Nephron (organoid): ENCODE measurements around the gene BUB1B.
"Not testable (repeated sequence)": the region's sequence is repeated elsewhere in the genome, so short reads cannot be mapped to it uniquely, and the experiment has no call there.

Source experiments
- H3K27ac Mint-ChIP-seq, 3 experiments: 2 replicates each; pipeline ENCODE4 v1.8.0; 2020; ENCODE audit warnings: mixed read lengths in 3 of 3, mild to moderate bottlenecking in 2 of 3, moderate library complexity in 1 of 3
- H3K27me3 Mint-ChIP-seq: 2 replicates; pipeline ENCODE4 v1.8.0; 2021; ENCODE audit warnings: low read depth, mild to moderate bottlenecking, moderate library complexity, mixed read lengths
- H3K36me3 Mint-ChIP-seq: 2 replicates; pipeline ENCODE4 v1.8.0; 2020; ENCODE audit warnings: low read depth, mixed read lengths
- H3K4me1 Mint-ChIP-seq: 2 replicates; pipeline ENCODE4 v1.8.0; 2020; ENCODE audit warnings: mixed read lengths
- H3K4me3 Mint-ChIP-seq, 3 experiments: 2 replicates each; pipeline ENCODE4 v1.8.0; 2020; ENCODE audit warnings: mild to moderate bottlenecking in 3 of 3, mixed read lengths in 3 of 3, moderate library complexity in 2 of 3
- H3K9me3 Mint-ChIP-seq: 2 replicates; pipeline ENCODE4 v1.8.0; 2020; ENCODE audit warnings: mixed read lengths
- CTCF ChIP-seq, 3 experiments: fragments of 200-600 bp; sonication (generic); IDR thresholded peaks; one replicate each; pipeline ENCODE4 v1.5.0; 2021; ENCODE audit warnings: antibody characterized with exemption in 3 of 3; ENCODE audit not compliant: unreplicated experiment in 3 of 3

Gene BUB1B

GRCh38 chr15:40128766-40129660 lies 31.9 kb upstream of the BUB1B start:
- Mint-ChIP-seq H3K27ac (no peak overlapping the region), H3K27me3 (peaks cover 18% of the 10 kb centered on the region), H3K9me3 (no peaks in the 10 kb centered on the region), H3K36me3 (no peaks in the 10 kb centered on the region), H3K4me1 (no peaks in the 10 kb centered on the region), H3K4me3 (no peak overlapping the region)
- TF ChIP-seq CTCF (IDR thresholded peaks at IDR 0.05; ENCODE audit: unreplicated experiment in 3 of 3), result no peak

DNA sequence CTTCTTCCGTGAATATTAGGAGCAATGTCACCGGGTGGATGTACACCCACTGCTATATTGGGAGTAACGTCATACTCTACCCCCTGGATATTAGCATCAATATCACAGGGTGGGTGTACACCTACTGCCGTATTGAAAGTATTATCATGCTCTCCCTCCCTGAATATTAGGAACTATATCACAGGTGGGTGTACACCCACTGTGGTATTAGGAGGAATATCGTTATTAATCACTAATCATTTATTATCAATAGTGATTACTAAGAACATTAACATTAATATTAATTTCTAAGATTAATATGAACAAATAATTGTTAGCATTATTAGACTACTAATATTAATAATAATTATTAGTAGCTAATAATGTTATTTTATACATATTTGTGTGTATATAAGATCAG lies 30.8 kb upstream of the BUB1B start:
- no peak for TF ChIP-seq CTCF (IDR thresholded peaks at IDR 0.05; ENCODE audit: unreplicated experiment in 3 of 3)
- Mint-ChIP-seq H3K4me3 (no peak overlapping the region), H3K4me1 (no peaks in the 10 kb centered on the region), H3K9me3 (no peaks in the 10 kb centered on the region), H3K27ac (no peak overlapping the region), H3K36me3 (no peaks in the 10 kb centered on the region), H3K27me3 (peaks cover 18% of the 10 kb centered on the region)

GRCh38 chr15:40130799-40131502 lies 29.9 kb upstream of the BUB1B start:
- TF ChIP-seq CTCF (IDR thresholded peaks at IDR 0.05; ENCODE audit: unreplicated experiment in 3 of 3), result no peak
- no peak overlapping the region for H3K4me3 Mint-ChIP-seq
- no peaks in the 10 kb centered on the region for H3K4me1 Mint-ChIP-seq
- no peak overlapping the region for H3K27ac Mint-ChIP-seq
- H3K27me3 Mint-ChIP-seq, result peaks cover 22% of the 10 kb centered on the region
- no peaks in the 10 kb centered on the region for H3K36me3 Mint-ChIP-seq
- H3K9me3 Mint-ChIP-seq, result no peaks in the 10 kb centered on the region

- no peaks in the 10 kb centered on the region for H3K9me3 Mint-ChIP-seq
- no peak for TF ChIP-seq CTCF (IDR thresholded peaks at IDR 0.05; ENCODE audit: unreplicated experiment in 3 of 3)
- H3K4me1 Mint-ChIP-seq, result no peaks in the 10 kb centered on the region
- peaks cover 16% of the 10 kb centered on the region for H3K27me3 Mint-ChIP-seq
- no peaks in the 10 kb centered on the region for H3K36me3 Mint-ChIP-seq
- H3K4me3 Mint-ChIP-seq, result no peak overlapping the region
- H3K27ac Mint-ChIP-seq, result no peak overlapping the region
These were observed 27.3 kb upstream of the BUB1B start for GRCh38 chr15:40133544-40133943.

- H3K4me1 Mint-ChIP-seq, result no peaks in the 10 kb centered on the region
- no peak overlapping the region for H3K4me3 Mint-ChIP-seq
- no peaks in the 10 kb centered on the region for H3K9me3 Mint-ChIP-seq
- peaks cover 4% of the 10 kb centered on the region for H3K27me3 Mint-ChIP-seq
- H3K27ac Mint-ChIP-seq, result no peak overlapping the region
- H3K36me3 Mint-ChIP-seq, result no peaks in the 10 kb centered on the region
- no peak for TF ChIP-seq CTCF (IDR thresholded peaks at IDR 0.05; ENCODE audit: unreplicated experiment in 3 of 3)
These were observed 26.0 kb upstream of the BUB1B start for GRCh38 chr15:40134885-40135284.

- not testable (repeated sequence) for H3K36me3 Mint-ChIP-seq, H3K27me3 Mint-ChIP-seq, H3K4me3 Mint-ChIP-seq, H3K4me1 Mint-ChIP-seq, H3K9me3 Mint-ChIP-seq, H3K27ac Mint-ChIP-seq
These were observed 24.9 kb upstream of the BUB1B start for GRCh38 chr15:40135846-40136450.
